Dedifferentiated amniotic fluid mesenchymal stem cell (primary cell): Measurements from ENCODE around the gene KHK.

ENCODE experiments used
- DNase-seq: peaks from one replicate; pipeline ENCODE4 v3.0.0-alpha.2; 2016; ENCODE audit errors: extremely low spot score

Gene KHK

GRCh38 chr2:27126252-27126710 lies 39.7 kb downstream of the KHK start:
- DNase-seq = no peak

GRCh38 chr2:27127883-27128667 lies 41.5 kb downstream of the KHK start:
- no peak for DNase-seq

- no peak for DNase-seq
These were observed 42.3 kb downstream of the KHK start for GRCh38 chr2:27128668-27129571.

DNA sequence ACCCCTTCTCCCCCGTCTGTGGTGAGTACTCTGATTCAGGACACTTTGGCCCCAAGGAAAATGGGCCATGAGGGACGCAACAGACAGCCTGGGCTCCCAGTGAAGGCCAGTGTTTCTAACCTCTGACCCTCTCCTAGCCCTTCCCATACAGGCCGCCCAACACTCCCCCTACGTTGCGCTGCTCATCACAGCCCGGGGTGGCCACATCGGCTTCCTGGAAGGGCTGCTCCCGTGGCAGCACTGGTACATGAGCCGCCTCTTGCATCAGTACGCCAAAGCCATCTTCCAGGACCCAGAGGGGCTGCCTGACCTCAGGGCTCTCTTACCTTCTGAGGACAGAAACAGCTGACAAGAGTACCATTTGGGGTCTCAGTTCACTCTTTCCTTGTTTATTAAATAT lies 43.8 kb downstream of the KHK start:
- DNase-seq = no peak

DNA sequence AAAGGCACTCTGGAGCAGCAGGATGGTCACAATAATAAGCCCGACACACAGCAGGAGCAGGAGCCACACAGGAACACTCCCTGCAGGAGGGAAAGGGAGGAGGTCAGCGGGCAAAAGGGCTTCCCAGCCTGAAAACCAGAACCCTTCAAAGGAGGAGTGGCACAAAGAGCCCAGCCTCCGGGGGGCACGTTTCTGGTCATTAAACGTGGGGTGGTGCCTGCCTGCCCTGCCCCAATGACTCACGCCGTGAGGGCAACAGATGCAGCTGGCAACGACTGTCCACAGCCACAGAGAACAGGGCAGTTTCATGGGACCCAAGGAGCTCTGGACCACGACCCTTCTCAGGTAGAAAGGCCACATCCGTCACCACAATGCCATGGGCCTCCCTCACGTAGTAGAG lies 44.9 kb downstream of the KHK start:
- no peak for DNase-seq

- no peak for DNase-seq
These were observed 46.8 kb downstream of the KHK start for GRCh38 chr2:27133195-27133875.

GRCh38 chr2:27133905-27134780 lies 47.6 kb downstream of the KHK start, which contains the start of gene PREB:
Gene PREB, minus strand, starts transcription at chr2:27134636. Its CDS starts 215 bp downstream, at chr2:27134421.
- peak; percentile 91 for DNase-seq

- DNase-seq = no peak
These were observed 48.4 kb downstream of the KHK start for GRCh38 chr2:27134781-27135477.

- no peak for DNase-seq
These were observed 48.9 kb downstream of the KHK start for GRCh38 chr2:27135478-27135955.

GRCh38 chr2:27136751-27137150 lies 50.2 kb downstream of the KHK start:
- DNase-seq = no peak

DNA sequence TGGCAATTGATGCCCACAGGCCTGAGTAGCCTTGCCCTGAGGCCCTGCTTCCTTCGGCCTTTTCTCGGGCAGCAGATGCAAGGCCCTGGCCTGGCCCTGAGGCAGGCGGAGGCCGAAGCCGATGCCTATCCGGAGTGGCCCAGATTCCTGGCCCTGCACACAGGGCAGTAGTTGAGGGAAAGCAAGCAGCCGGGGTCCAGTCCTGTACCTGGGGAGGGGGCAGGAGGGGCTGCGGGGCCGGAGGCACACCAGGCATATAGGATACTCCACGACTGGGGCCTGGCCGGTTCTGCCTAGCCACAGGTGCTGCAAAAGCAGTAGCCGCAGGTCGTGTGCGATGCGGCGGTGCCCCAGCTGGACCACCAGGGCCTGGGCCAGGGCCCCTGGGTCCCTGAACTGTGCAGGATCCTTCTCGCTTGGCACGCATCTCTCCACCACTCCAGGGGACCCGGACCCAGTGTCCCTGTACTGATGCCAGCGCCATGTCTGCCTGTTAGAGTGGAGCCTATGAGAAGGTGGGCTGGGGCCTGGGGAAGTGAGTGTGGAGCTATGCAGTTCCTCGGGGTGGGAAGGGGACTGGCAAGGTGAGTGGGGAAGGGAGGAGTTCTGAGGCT lies 50.9 kb downstream of the KHK start:
- DNase-seq = no peak

GRCh38 chr2:27138111-27138510 lies 51.5 kb downstream of the KHK start:
- no peak for DNase-seq

DNA sequence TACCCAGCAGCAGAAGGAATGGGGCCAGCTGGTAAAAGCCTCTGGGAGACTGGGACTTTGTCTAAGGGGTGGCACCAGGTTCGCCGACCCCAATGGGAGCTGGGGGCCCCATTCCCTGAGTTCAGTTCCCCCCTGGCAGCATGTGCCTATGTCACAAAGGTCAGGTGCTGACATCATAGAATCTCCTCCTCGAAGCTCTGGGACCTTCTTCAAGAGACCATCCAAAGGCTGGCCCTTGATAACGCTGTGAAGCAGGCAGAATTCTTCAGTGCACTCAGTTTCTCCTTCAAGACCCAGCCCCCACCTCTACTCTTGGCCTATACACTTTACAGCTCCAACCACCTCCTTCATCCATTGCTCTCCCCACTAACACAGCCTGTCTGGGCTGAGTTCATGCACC lies 52.7 kb downstream of the KHK start, which contains the start of gene PRR30:
TSS of gene PRR30 (minus strand) at position 101 of the 400 bp plus-strand sequence. CDS start 1,081 bp downstream, outside the sequence.
- DNase-seq = no peak

DNA sequence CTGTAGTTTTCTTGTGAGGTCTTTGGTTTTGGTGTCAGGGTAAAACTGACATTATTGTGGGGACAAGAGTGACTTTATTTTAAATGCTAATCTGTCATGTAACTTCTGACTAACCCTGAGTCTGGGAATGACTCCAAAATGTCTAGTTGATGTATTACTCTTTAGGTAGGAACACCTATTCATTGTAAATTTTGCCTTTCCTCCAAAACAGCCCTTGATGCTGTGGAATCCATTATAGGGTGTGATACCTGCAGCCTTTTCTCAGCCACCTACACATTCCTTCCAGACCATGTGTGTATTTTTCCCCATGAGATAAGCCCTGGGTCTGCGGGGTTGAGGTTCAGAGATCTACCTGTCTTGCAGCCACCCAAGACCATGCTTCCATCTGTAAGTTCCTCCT lies 56.7 kb downstream of the KHK start:
- DNase-seq = no peak

DNA sequence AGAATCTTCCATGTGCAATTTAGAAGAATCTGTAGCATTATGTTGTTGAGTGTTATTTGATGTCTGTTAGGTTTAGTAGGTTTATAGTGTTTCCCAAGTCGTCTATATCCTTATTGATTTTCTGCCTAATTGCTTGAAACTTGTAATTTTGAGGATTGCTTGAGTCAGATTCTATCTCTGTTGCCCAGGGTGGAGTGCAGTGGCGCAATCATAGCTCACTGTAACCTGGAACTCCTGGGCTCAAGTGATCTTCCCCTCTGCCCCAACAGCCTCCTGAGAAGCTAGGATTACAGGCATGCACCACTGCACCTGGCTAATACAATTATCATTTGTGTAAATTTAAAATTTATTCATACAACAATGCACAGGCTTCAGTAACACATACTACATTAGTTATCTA lies 59.1 kb downstream of the KHK start:
- no peak for DNase-seq

- no peak for DNase-seq
These were observed 61.4 kb downstream of the KHK start for GRCh38 chr2:27147935-27148334.

DNA sequence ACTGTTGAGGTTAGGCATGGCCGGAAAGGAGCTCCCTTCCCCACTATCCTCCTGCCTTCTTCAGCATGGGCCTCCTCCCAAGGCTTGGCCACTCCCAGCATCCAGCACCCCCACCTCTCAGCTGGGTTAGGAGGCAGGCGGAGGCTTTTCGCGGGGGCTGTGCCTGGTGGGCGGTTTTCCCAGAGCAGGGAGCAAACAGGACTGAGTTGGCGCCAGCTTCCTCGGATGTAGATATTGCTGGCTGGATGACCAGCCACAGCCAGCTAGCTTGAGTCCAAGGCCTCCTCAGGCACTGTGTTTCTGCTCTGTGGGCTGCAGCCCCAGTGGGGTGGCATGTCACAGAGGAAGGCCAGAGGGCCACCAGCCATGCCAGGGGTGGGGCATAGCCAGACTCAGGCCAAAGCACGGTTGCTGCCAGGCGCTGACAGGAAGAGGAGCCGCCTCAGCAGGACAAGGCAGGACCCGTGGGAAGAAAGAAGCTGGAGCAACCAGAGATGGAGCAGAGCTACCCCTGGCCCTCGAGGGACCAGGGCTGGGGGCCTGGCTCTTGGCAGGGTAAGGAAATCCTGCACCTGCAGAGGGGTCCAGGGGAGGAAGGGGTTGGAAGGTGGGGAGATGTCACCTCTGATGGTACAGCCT lies 62.3 kb downstream of the KHK start, which contains the start of gene TCF23:
TSS of gene TCF23 (plus strand) at position 204 of the 639 bp plus-strand sequence. CDS start at position 334, 130 bp downstream.
- DNase-seq = no peak

DNA sequence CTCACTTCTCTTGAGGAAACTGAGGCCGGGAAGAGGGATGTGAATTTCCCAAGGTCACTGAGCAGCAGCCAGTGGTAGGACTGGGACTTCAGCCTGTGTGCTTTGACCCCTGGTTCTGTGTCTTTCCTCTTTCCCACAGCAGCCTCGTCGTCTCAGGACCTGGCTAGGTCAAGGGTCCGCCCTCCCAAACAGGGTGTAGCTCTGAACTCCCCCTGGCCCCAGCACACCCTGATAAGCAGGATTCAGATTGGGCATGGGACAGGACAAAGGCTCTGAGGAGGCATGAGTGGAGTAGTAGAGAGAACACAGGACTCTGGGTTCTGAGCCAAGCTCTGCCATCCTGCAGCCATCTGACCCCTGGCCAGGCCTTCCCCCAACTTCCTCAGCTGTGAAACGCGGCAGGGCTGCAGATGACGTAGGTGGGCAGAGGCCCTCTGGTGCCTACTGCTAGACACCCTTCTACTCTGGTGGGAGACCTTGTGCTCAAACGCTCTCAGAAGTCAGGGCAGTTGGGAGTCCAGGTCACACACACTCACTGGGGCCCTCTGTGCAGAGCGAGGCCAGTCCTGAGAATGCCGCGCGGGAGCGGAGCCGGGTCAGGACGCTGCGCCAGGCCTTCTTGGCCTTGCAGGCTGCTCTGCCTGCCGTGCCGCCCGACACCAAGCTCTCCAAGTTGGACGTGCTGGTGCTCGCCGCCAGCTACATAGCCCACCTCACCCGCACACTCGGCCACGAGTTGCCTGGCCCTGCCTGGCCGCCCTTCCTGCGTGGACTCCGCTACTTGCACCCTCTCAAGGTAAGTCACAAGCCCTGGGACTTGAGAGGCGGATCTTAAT lies 63.2 kb downstream of the KHK start:
- DNase-seq = no peak
